Measurements from ENCODE around the gene DPF3. TPM values are rescaled to one million over a fixed set of nuclear protein-coding genes. Genes with fewer than 3 reads are reported as not detected.

Gene DPF3
- total RNA-seq, 5 donors from 2014 or later (not counting 1 experiment from before 2014, with no cell fraction given), result 0.33 to 0.86 (median 0.54) TPM

DNA sequence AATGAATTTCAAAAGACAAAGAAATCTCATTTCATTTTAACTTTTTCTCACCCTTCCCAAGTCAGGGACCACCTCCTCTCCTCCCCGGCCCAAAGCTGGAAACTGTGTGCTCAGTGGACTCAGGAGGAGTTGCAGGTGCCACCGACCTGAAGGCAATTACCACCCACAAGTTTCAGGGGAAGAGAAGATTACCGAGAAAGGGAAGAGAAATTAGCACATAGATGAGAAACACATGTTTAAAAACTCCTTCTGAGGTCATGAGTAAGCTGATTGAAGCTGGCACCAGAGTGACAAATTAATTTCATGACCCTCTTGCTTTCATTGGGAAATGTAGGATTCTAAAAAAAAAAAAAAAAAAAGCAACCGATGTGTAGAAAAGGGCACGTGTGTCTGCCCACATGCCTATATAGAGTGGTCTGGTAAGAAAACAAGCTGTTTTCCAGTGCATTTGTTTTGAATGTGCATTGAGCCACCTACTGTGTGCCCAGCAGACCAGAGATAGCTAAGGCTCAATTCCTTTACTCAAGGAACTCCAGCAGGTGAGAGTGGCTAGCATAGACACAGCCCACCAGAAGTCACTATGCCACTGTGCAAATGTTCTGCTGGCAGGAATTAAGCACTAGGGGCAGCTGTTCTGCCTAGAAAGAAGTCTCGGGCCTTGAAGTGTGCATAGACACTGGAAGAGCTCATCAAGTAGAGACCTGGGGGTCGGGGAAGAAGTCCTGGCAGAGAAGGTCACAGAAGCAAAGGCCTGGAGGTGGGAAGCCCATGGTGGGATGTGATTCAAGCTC, 30.5 kb downstream of the DPF3 start:
- H3K4me1 ChIP-seq (ENCODE audit: control insufficient read depth in 1 of 2, extremely low read depth in 1 of 2, insufficient read depth in 2 of 2, low read length in 2 of 2), result no peaks in the 10 kb centered on the region
- H3K9me3 ChIP-seq, result no peaks in the 10 kb centered on the region
- H3K27ac ChIP-seq (ENCODE audit: low read length), result no peak overlapping the region
- no peak for DNase-seq
- Mint-ChIP-seq H3K9me3 (no peaks in the 10 kb centered on the region), H3K27ac (no peak overlapping the region), H3K4me1 (peaks cover 0 to 5% (median 2%) of the 10 kb centered on the region in 3 donors), H3K36me3 (no peaks in the 10 kb centered on the region), H3K4me3 (no peak overlapping the region), H3K27me3 (peaks cover 0 to 4% of the 10 kb centered on the region in 2 donors)
- ChIA-PET POLR2A (interaction anchor here in 1 of 2 donors (0.6 kb wide), 2 partner anchors 42 to 824 kb away, joined by 3 to 8 read pairs; no protein-coding TSS in a partner anchor), CTCF (interaction anchor here in 1 of 2 donors (0.7 kb wide), 1 partner anchor 49 kb away, joined by 10 read pairs; no protein-coding TSS in a partner anchor)
- no peak overlapping the region for H3K4me3 ChIP-seq (ENCODE audit: control insufficient read depth in 1 of 2, extremely low read depth in 1 of 2, low read length in 1 of 2)
- WGBS (ENCODE audit: insufficient coverage), result 65% methylated on average over 3 of the region's 7 CpGs
- no peaks in the 10 kb centered on the region for H3K36me3 ChIP-seq (ENCODE audit: control insufficient read depth in 2 of 2, extremely low read depth in 1 of 2, insufficient read depth in 1 of 2, low read length in 1 of 2)
- ATAC-seq (replicated peaks in 1 of 4), result no peak
- peaks cover 0 to 5% of the 10 kb centered on the region in 2 experiments for H3K27me3 ChIP-seq (replicated peaks in 1 of 2; ENCODE audit: control insufficient read depth in 2 of 2, extremely low read depth in 1 of 2, insufficient read depth in 2 of 2, low read length in 1 of 2)

DNA sequence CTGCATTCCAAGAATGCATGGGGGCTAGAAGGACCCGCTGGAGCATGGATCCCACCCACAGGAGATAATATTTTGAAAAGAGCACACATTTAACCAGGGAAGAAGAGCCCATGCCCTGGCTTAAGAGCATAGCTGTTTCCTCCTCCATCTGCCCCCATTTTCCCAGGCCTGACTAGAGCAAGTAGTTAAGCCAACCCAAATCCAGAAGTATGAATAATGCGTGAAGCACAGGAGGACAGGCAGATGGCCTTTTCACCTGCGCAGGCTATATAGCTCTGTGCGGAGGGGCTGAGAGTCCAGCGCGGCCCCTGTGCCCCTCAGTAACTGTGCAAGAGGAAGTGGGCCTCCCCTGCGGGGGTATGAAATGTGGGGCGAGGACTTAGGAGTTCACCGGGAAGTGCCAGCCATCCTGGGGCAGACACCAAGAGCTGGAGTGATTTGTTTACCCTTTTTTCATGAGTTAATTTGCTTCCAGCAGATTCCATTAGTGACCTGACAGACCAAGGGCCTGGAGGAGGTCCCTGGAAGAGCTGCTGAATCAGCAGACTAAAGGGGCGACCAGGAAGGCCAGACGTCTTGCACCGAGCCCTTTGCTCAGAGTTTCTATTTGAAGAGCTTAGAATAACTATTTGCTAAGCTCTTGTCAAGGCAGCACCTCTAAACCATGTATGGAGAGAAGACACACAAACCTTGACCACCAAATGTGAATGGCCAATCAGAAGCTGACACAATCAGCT, 37.2 kb downstream of the DPF3 start:
- no peaks in the 10 kb centered on the region for H3K36me3 Mint-ChIP-seq
- CTCF ChIA-PET, result no interaction called here
- H3K9me3 Mint-ChIP-seq, result no peaks in the 10 kb centered on the region
- POLR2A ChIA-PET, result no interaction called here
- H3K4me3 Mint-ChIP-seq, result no peak overlapping the region
- DNase-seq, result no peak
- 86% methylated on average over 9 of the region's 12 CpGs for WGBS (ENCODE audit: insufficient coverage)
- no peak overlapping the region for H3K27ac Mint-ChIP-seq
- H3K27me3 Mint-ChIP-seq, result peaks cover 0 to 2% of the 10 kb centered on the region in 2 donors
- Histone ChIP-seq H3K27ac (ENCODE audit: low read length) (no peak overlapping the region), H3K27me3 (replicated peaks in 1 of 2; ENCODE audit: control insufficient read depth in 2 of 2, extremely low read depth in 1 of 2, insufficient read depth in 2 of 2, low read length in 1 of 2) (peaks cover 0 to 9% of the 10 kb centered on the region in 2 experiments), H3K4me3 (ENCODE audit: control insufficient read depth in 1 of 2, extremely low read depth in 1 of 2, low read length in 1 of 2) (no peak overlapping the region), H3K4me1 (ENCODE audit: control insufficient read depth in 1 of 2, extremely low read depth in 1 of 2, insufficient read depth in 2 of 2, low read length in 2 of 2) (no peaks in the 10 kb centered on the region), H3K9me3 (no peaks in the 10 kb centered on the region), H3K36me3 (ENCODE audit: control insufficient read depth in 2 of 2, extremely low read depth in 1 of 2, insufficient read depth in 1 of 2, low read length in 1 of 2) (no peaks in the 10 kb centered on the region)
- peaks cover 0 to 5% (median 0%) of the 10 kb centered on the region in 3 donors for H3K4me1 Mint-ChIP-seq
- no peak for ATAC-seq (replicated peaks in 1 of 4)

- ChIA-PET POLR2A (no interaction called here), CTCF (no interaction called here)
- no peak for DNase-seq
- ATAC-seq (replicated peaks in 1 of 4), result no peak
- Mint-ChIP-seq H3K36me3 (no peaks in the 10 kb centered on the region), H3K27ac (no peak overlapping the region), H3K9me3 (no peaks in the 10 kb centered on the region), H3K4me3 (no peak overlapping the region), H3K4me1 (peaks cover 0 to 1% (median 0%) of the 10 kb centered on the region in 3 donors), H3K27me3 (peaks cover 0 to 3% of the 10 kb centered on the region in 2 donors)
- no CpG with 5 or more reads among the region's 1 CpG for WGBS (ENCODE audit: insufficient coverage)
- no peaks in the 10 kb centered on the region for H3K4me1 ChIP-seq (ENCODE audit: control insufficient read depth in 1 of 2, extremely low read depth in 1 of 2, insufficient read depth in 2 of 2, low read length in 2 of 2)
- H3K36me3 ChIP-seq (ENCODE audit: control insufficient read depth in 2 of 2, extremely low read depth in 1 of 2, insufficient read depth in 1 of 2, low read length in 1 of 2), result no peaks in the 10 kb centered on the region
- no peak overlapping the region for H3K27ac ChIP-seq (ENCODE audit: low read length)
- peaks cover 0 to 11% of the 10 kb centered on the region in 2 experiments for H3K27me3 ChIP-seq (replicated peaks in 1 of 2; ENCODE audit: control insufficient read depth in 2 of 2, extremely low read depth in 1 of 2, insufficient read depth in 2 of 2, low read length in 1 of 2)
- no peak overlapping the region for H3K4me3 ChIP-seq (ENCODE audit: control insufficient read depth in 1 of 2, extremely low read depth in 1 of 2, low read length in 1 of 2)
- no peaks in the 10 kb centered on the region for H3K9me3 ChIP-seq
Observed at GRCh38 chr14:72855913-72856312, 38.0 kb downstream of the DPF3 start.

DNA sequence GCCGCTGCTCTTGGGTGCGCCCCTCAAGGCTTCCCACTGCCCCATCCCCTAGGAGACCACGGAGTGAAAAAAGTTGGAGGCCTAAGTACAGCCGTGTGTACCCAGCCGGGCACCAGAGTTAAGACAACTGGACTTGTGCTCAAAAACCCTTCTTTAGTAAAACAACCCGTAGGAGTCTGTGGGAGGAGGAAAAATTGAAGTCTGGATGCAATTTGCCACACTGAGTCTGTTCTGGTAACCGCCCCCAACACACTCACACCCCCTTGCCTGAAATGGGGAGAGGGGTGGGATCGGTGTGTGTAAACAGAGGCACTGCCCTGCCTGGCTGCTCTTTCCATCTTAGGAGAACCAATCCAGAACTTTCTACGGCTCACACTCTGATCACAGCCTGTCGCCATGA, 41.7 kb downstream of the DPF3 start:
- no peaks in the 10 kb centered on the region for H3K4me1 Mint-ChIP-seq
- H3K36me3 Mint-ChIP-seq, result no peaks in the 10 kb centered on the region
- no peak for ATAC-seq (replicated peaks in 1 of 4)
- H3K27ac Mint-ChIP-seq, result no peak overlapping the region
- ChIA-PET POLR2A (no interaction called here), CTCF (no interaction called here)
- Histone ChIP-seq H3K9me3 (no peaks in the 10 kb centered on the region), H3K4me3 (ENCODE audit: control insufficient read depth in 1 of 2, extremely low read depth in 1 of 2, low read length in 1 of 2) (no peak overlapping the region), H3K27me3 (replicated peaks in 1 of 2; ENCODE audit: control insufficient read depth in 2 of 2, extremely low read depth in 1 of 2, insufficient read depth in 2 of 2, low read length in 1 of 2) (peaks cover 0 to 15% of the 10 kb centered on the region in 2 experiments), H3K36me3 (ENCODE audit: control insufficient read depth in 2 of 2, extremely low read depth in 1 of 2, insufficient read depth in 1 of 2, low read length in 1 of 2) (no peaks in the 10 kb centered on the region), H3K27ac (ENCODE audit: low read length) (no peak overlapping the region), H3K4me1 (ENCODE audit: control insufficient read depth in 1 of 2, extremely low read depth in 1 of 2, insufficient read depth in 2 of 2, low read length in 2 of 2) (no peaks in the 10 kb centered on the region)
- DNase-seq, result no peak
- no peaks in the 10 kb centered on the region for H3K9me3 Mint-ChIP-seq
- no peak overlapping the region for H3K4me3 Mint-ChIP-seq
- 100% methylated on average over 2 of the region's 10 CpGs for WGBS (ENCODE audit: insufficient coverage)
- H3K27me3 Mint-ChIP-seq, result peaks cover 8 to 12% of the 10 kb centered on the region in 2 donors

DNA sequence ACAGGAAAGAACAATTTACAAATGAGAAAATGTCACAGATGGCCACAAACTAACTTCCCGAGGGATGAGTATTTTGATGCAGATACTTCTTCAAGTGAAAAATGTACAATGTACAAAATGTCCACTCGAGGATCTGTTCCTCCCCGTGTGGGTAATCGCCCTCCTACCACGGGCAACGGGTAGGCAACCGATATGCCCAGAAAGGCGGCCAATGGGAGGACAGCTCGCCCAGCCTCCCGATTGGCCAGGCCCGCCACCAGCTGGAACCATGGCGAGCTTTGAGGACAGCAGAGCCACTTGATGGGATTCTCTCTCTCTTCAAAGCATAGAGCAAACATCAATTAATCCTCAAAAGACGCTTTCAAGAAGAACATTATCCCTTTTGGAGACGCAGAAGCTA, 42.3 kb downstream of the DPF3 start:
- Mint-ChIP-seq H3K27ac (no peak overlapping the region), H3K4me3 (no peak overlapping the region), H3K27me3 (peaks cover 8 to 12% of the 10 kb centered on the region in 2 donors), H3K9me3 (no peaks in the 10 kb centered on the region), H3K36me3 (no peaks in the 10 kb centered on the region), H3K4me1 (no peaks in the 10 kb centered on the region)
- ChIA-PET POLR2A (no interaction called here), CTCF (no interaction called here)
- DNase-seq (no peak), ATAC-seq (replicated peaks in 1 of 4) (no peak)
- Histone ChIP-seq H3K27ac (ENCODE audit: low read length) (no peak overlapping the region), H3K36me3 (ENCODE audit: control insufficient read depth in 2 of 2, extremely low read depth in 1 of 2, insufficient read depth in 1 of 2, low read length in 1 of 2) (no peaks in the 10 kb centered on the region), H3K27me3 (replicated peaks in 1 of 2; ENCODE audit: control insufficient read depth in 2 of 2, extremely low read depth in 1 of 2, insufficient read depth in 2 of 2, low read length in 1 of 2) (peaks cover 0 to 14% of the 10 kb centered on the region in 2 experiments), H3K4me3 (ENCODE audit: control insufficient read depth in 1 of 2, extremely low read depth in 1 of 2, low read length in 1 of 2) (no peak overlapping the region), H3K4me1 (ENCODE audit: control insufficient read depth in 1 of 2, extremely low read depth in 1 of 2, insufficient read depth in 2 of 2, low read length in 2 of 2) (no peaks in the 10 kb centered on the region), H3K9me3 (no peaks in the 10 kb centered on the region)
- WGBS (ENCODE audit: insufficient coverage), result 80% methylated on average over 8 of the region's 14 CpGs

DNA sequence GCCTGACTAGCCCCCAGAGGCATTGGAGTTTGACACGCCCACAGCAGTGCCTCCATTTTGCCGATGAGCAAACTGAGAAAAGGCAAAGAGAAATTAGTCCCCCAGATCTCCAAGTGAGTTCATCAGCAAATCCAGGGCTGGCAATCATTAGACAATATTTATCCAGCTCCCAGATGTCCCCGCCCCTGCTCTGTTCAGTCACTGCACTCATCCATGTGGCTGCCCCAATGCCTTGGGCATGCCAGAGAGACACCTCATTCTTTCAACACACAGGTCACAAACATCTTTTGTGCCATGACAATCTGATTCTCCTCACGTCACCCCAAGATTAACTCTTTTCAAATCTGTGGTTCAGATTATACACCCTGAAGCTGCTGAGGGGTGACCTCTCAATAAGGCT, 43.5 kb downstream of the DPF3 start:
- H3K9me3 Mint-ChIP-seq, result no peaks in the 10 kb centered on the region
- no peak overlapping the region for H3K4me3 Mint-ChIP-seq
- H3K27me3 Mint-ChIP-seq, result peaks cover 8 to 12% of the 10 kb centered on the region in 2 donors
- no peaks in the 10 kb centered on the region for H3K4me1 Mint-ChIP-seq
- ChIA-PET POLR2A (no interaction called here), CTCF (no interaction called here)
- no peaks in the 10 kb centered on the region for H3K36me3 ChIP-seq (ENCODE audit: control insufficient read depth in 2 of 2, extremely low read depth in 1 of 2, insufficient read depth in 1 of 2, low read length in 1 of 2)
- H3K36me3 Mint-ChIP-seq, result no peaks in the 10 kb centered on the region
- 95% methylated on average over 3 of the region's 4 CpGs for WGBS (ENCODE audit: insufficient coverage)
- no peaks in the 10 kb centered on the region for H3K4me1 ChIP-seq (ENCODE audit: control insufficient read depth in 1 of 2, extremely low read depth in 1 of 2, insufficient read depth in 2 of 2, low read length in 2 of 2)
- peaks cover 0 to 13% of the 10 kb centered on the region in 2 experiments for H3K27me3 ChIP-seq (replicated peaks in 1 of 2; ENCODE audit: control insufficient read depth in 2 of 2, extremely low read depth in 1 of 2, insufficient read depth in 2 of 2, low read length in 1 of 2)
- no peaks in the 10 kb centered on the region for H3K9me3 ChIP-seq
- DNase-seq (no peak), ATAC-seq (replicated peaks in 1 of 4) (no peak)
- no peak overlapping the region for H3K27ac ChIP-seq (ENCODE audit: low read length)
- no peak overlapping the region for H3K27ac Mint-ChIP-seq
- no peak overlapping the region for H3K4me3 ChIP-seq (ENCODE audit: control insufficient read depth in 1 of 2, extremely low read depth in 1 of 2, low read length in 1 of 2)

Data from T-cell (primary cell).